PC-3 (cell line): ENCODE results near the gene ADK.
"Not testable (repeated sequence)": the region's sequence is repeated elsewhere in the genome, so short reads cannot be mapped to it uniquely, and the experiment has no call there.

Source experiments
- EZH2 ChIP-seq: fragments of 300-600 bp; sonication (generic); IDR thresholded peaks from one replicate; pipeline ENCODE4 v1.6.1; 2017; ENCODE audit warnings: antibody characterized with exemption, mild to moderate bottlenecking, low read length; ENCODE audit not compliant: unreplicated experiment
- EZH2phosphoT487 ChIP-seq: fragments of 300-600 bp; sonication (generic); IDR thresholded peaks from 2 replicates; pipeline ENCODE4 v1.6.1; 2018; ENCODE audit warnings: mild to moderate bottlenecking, antibody characterized with exemption, low read length, borderline replicate concordance
- TF ChIP-seq, protein P1 (sequence below): fragments of 300-600 bp; sonication (generic); conservative IDR thresholded peaks from 2 replicates; pipeline ENCODE4 v1.5.1; 2017; ENCODE audit warnings: antibody characterized with exemption, low read depth, mild to moderate bottlenecking, low read length

- TF ChIP-seq, protein P1, sequence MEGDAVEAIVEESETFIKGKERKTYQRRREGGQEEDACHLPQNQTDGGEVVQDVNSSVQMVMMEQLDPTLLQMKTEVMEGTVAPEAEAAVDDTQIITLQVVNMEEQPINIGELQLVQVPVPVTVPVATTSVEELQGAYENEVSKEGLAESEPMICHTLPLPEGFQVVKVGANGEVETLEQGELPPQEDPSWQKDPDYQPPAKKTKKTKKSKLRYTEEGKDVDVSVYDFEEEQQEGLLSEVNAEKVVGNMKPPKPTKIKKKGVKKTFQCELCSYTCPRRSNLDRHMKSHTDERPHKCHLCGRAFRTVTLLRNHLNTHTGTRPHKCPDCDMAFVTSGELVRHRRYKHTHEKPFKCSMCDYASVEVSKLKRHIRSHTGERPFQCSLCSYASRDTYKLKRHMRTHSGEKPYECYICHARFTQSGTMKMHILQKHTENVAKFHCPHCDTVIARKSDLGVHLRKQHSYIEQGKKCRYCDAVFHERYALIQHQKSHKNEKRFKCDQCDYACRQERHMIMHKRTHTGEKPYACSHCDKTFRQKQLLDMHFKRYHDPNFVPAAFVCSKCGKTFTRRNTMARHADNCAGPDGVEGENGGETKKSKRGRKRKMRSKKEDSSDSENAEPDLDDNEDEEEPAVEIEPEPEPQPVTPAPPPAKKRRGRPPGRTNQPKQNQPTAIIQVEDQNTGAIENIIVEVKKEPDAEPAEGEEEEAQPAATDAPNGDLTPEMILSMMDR = not testable (repeated sequence)
- not testable (repeated sequence) for TF ChIP-seq EZH2, EZH2phosphoT487
Observed at GRCh38 chr10:74353021-74353420, 202.0 kb downstream of the ADK start.
